ENCODE measurements around the gene PAPLN. TPM values are rescaled to one million over a fixed set of nuclear protein-coding genes. Genes with fewer than 3 reads are reported as not detected.
A peak's percentile ranks its signal among the peaks of the same experiment; 100 is the strongest.

Gene PAPLN
- total RNA-seq, 1 experiment from 2014 or later = 0.40 TPM

GRCh38 chr14:73280903-73281302 lies 43.6 kb downstream of the PAPLN start:
- ChIA-PET POLR2A (ENCODE audit: unreplicated experiment) (interaction anchor here (0.7 kb wide), 1 partner anchor 122 kb away, joined by 4 read pairs; no protein-coding TSS in a partner anchor), CTCF (interaction anchor here (0.6 to 1.8 kb wide), 4 partner anchors 14 to 219 kb away, joined by 3 to 11 read pairs (median 4); no protein-coding TSS in a partner anchor)
- H3K36me3 ChIP-seq (ENCODE audit: low read depth, low read length) = no peaks in the 10 kb centered on the region
- no TSS peak for BruUV-seq (replicated peaks)
- H3K79me2 ChIP-seq (ENCODE audit: low read length) = no peaks in the 10 kb centered on the region
- no peaks in the 10 kb centered on the region for H3K27me3 ChIP-seq (ENCODE audit: low read length)
- no peak overlapping the region for H3K9ac ChIP-seq (ENCODE audit: low read length)
- no peak overlapping the region for H3K4me2 ChIP-seq (ENCODE audit: low read length)
- no peak overlapping the region for H3K27ac ChIP-seq (ENCODE audit: low read length)
- no peak overlapping the region for H3K4me3 ChIP-seq (ENCODE audit: low read length)
- H4K20me1 ChIP-seq (ENCODE audit: low read length) = no peaks in the 10 kb centered on the region
- no peaks in the 10 kb centered on the region for H3K9me3 ChIP-seq (ENCODE audit: low read length)
- ATAC-seq (peak; percentile 36), DNase-seq (peak; percentile 33)
- peaks cover 9% of the 10 kb centered on the region; the same call in 1 of the 2 replicates for H3K4me1 ChIP-seq (ENCODE audit: insufficient read depth, low read length)
- H3F3A ChIP-seq (ENCODE audit: low read length, unreplicated experiment) = no peaks in the 10 kb centered on the region
- H3K9me2 ChIP-seq (replicated peaks; ENCODE audit: low read length) = no peaks in the 10 kb centered on the region
- intact Hi-C loops (cut with micrococcal nuclease) = loop anchor here (2.0 kb wide), 1 partner anchor 42 kb away; no protein-coding TSS in a partner anchor
- peak; percentile 52 for TF ChIP-seq CTCF (conservative IDR thresholded peaks at IDR 0.05; ENCODE audit: low read depth, low read length)
- no peak for TF ChIP-seq EZH2phosphoT487 (IDR thresholded peaks at IDR 0.05; ENCODE audit: borderline replicate concordance, low read length)
- TF ChIP-seq EZH2 (IDR thresholded peaks at IDR 0.05; ENCODE audit: low read length, unreplicated experiment) = no peak
- H2AFZ ChIP-seq (ENCODE audit: low read length) = no peak overlapping the region

GRCh38 chr14:73283608-73284379 lies 46.5 kb downstream of the PAPLN start:
- Histone ChIP-seq H3K9ac (ENCODE audit: low read length) (no peak overlapping the region), H4K20me1 (ENCODE audit: low read length) (no peaks in the 10 kb centered on the region), H3K4me3 (ENCODE audit: low read length) (no peak overlapping the region), H3F3A (ENCODE audit: low read length, unreplicated experiment) (no peaks in the 10 kb centered on the region), H3K27ac (ENCODE audit: low read length) (no peak overlapping the region), H3K36me3 (ENCODE audit: low read depth, low read length) (no peaks in the 10 kb centered on the region), H3K9me3 (ENCODE audit: low read length) (no peaks in the 10 kb centered on the region), H3K79me2 (ENCODE audit: low read length) (no peaks in the 10 kb centered on the region), H3K4me1 (ENCODE audit: insufficient read depth, low read length) (peaks cover 9% of the 10 kb centered on the region; the same call in 1 of the 2 replicates), H2AFZ (ENCODE audit: low read length) (no peak overlapping the region), H3K4me2 (ENCODE audit: low read length) (no peak overlapping the region), H3K27me3 (ENCODE audit: low read length) (no peaks in the 10 kb centered on the region), H3K9me2 (replicated peaks; ENCODE audit: low read length) (no peaks in the 10 kb centered on the region)
- CTCF ChIA-PET = interaction anchor here (0.6 to 1.9 kb wide), 8 partner anchors 11 to 111 kb away, joined by 3 to 32 read pairs (median 4); no protein-coding TSS in a partner anchor
- TF ChIP-seq EZH2 (IDR thresholded peaks at IDR 0.05; ENCODE audit: low read length, unreplicated experiment) (no peak), EZH2phosphoT487 (IDR thresholded peaks at IDR 0.05; ENCODE audit: borderline replicate concordance, low read length) (no peak), CTCF (conservative IDR thresholded peaks at IDR 0.05; ENCODE audit: low read depth, low read length) (peak; percentile 86)
- no TSS peak for BruUV-seq (replicated peaks)
- POLR2A ChIA-PET (ENCODE audit: unreplicated experiment) = no interaction called here
- DNase-seq (peak; percentile 75), ATAC-seq (peak; percentile 76)
- intact Hi-C loops (cut with micrococcal nuclease) = loop anchor here (1.0 kb wide), 2 partner anchors 73 to 110 kb away; no protein-coding TSS in a partner anchor
